IPS-15b (cell line): ENCODE results near the gene SLC19A1.
A peak's percentile ranks its signal among the peaks of the same experiment; 100 is the strongest.

Experiments
- H3K27me3 ChIP-seq: one replicate; pipeline ENCODE4 v1.6.1; 2013; ENCODE audit warnings: low read length; ENCODE audit not compliant: control insufficient read depth, insufficient read depth
- H3K36me3 ChIP-seq: one replicate; pipeline ENCODE4 v1.6.1; 2013; ENCODE audit warnings: low read length; ENCODE audit not compliant: control insufficient read depth, insufficient read depth
- H3K4me1 ChIP-seq: one replicate; pipeline ENCODE4 v1.6.1; 2013; ENCODE audit warnings: mild to moderate bottlenecking, low read length; ENCODE audit not compliant: control insufficient read depth, insufficient read depth
- H3K4me3 ChIP-seq: one replicate; pipeline ENCODE4 v1.5.1; 2013; ENCODE audit warnings: low read depth, low read length
- H3K9ac ChIP-seq: one replicate; pipeline ENCODE4 v1.6.1; 2013; ENCODE audit warnings: low read depth, mild to moderate bottlenecking, low read length
- H3K9me3 ChIP-seq: one replicate; pipeline ENCODE4 v1.6.1; 2013; ENCODE audit warnings: mild to moderate bottlenecking, low read length; ENCODE audit not compliant: control insufficient read depth, insufficient read depth

Gene SLC19A1

DNA sequence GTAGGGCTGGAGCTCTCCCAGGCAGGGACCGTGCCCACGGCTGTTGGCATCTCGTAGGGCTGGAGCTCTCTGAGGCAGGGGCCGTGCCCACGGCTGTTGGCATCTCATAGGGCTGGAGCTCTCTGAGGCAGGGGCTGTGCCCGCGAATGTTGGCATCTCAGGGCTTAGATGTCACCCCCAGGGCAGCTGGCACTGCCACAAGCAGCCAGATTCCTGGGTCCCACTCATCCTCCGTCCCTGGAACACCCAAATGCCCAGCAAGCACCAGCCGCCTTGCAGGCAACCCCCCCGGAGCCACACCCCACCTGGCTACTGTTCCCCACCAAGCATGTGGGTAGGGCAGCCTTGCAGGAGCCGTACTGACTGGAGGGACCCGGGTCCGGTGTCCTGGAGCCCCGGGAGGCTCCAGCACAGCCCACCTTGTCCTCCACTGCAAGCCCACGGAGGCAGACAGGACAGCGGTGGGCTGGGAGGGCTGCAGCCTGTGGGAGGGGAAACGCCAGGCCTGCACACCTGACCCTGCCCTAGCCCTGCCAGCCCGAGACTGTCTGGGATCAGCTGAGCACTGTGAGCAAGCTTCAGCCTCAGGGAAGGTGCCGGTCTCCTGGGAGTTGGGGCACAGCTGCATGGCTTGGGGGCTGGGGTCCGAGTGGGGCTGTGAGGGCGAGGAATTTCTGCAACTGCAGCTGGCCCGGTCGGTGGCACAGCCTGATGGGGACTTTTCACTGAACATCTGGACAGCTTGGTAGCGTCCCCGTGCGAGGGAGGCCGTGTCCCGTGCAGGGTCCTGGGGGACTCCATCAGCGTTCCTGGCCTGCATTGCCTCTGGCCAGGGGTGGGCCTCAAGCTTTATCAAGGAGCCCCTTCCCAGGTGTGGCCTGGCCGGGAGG, 83.7 kb downstream of the SLC19A1 start:
- peaks cover 9% of the 10 kb centered on the region for H3K36me3 ChIP-seq
- no peaks in the 10 kb centered on the region for H3K9me3 ChIP-seq
- H3K4me1 ChIP-seq = no peaks in the 10 kb centered on the region
- H3K4me3 ChIP-seq = no peak overlapping the region
- H3K27me3 ChIP-seq = no peaks in the 10 kb centered on the region
- H3K9ac ChIP-seq = no peak overlapping the region

DNA sequence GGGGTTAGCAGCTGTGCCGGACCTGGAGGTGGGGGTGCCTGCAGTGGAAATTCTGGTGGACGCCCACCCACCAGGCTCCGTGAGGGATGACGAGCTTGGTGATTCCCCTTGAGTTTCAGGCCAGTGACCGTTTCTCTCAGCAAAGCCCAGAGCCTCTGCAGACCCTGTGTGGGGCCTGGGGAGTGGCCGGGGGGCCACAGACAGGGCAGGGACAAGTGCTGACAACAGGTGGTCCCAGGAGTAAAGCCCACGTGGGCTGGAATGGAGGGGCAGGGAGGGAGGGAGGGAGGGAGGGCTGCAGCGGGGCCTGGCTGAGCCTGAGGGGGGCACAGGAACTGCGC, 84.4 kb downstream of the SLC19A1 start:
- Histone ChIP-seq H3K4me1 (no peaks in the 10 kb centered on the region), H3K9ac (no peak overlapping the region), H3K4me3 (no peak overlapping the region), H3K36me3 (peaks cover 9% of the 10 kb centered on the region), H3K27me3 (no peaks in the 10 kb centered on the region), H3K9me3 (no peaks in the 10 kb centered on the region)

DNA sequence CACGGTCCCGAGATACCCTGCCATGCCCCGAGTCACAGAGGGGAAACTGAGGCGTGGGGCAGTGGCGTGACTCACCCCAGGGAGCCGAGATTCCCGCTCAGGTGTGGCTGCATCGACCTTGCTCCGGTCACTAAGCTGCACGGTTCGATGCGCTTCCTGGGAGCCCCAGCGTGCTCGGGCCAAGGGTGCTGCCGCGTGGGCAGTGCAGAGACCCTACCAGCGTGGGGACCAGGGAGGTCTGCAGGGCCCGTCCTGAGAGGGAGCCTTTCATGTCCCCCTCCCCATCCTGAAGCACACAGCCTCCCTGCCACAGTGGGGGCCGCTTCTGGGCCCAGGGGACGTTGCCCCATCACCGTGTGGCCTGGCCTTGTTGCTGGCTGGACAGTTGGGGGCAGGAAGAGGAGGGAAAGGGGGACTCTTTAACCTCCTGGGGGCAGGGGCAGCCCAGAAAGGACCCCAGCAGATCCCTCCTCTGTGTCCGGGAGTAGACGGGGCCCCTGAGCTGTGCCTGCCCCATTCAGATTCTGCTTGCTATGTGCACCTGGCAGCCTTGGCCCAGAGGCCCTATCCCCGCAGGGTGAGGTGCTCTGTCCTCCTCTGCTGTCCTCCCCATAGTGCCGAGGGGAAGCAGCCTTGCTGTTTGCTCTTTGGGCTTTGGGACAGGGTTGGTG, 84.9 kb downstream of the SLC19A1 start:
- H3K36me3 ChIP-seq = peaks cover 9% of the 10 kb centered on the region
- H3K9ac ChIP-seq = no peak overlapping the region
- no peak overlapping the region for H3K4me3 ChIP-seq
- H3K4me1 ChIP-seq = no peaks in the 10 kb centered on the region
- no peaks in the 10 kb centered on the region for H3K27me3 ChIP-seq
- H3K9me3 ChIP-seq = no peaks in the 10 kb centered on the region

DNA sequence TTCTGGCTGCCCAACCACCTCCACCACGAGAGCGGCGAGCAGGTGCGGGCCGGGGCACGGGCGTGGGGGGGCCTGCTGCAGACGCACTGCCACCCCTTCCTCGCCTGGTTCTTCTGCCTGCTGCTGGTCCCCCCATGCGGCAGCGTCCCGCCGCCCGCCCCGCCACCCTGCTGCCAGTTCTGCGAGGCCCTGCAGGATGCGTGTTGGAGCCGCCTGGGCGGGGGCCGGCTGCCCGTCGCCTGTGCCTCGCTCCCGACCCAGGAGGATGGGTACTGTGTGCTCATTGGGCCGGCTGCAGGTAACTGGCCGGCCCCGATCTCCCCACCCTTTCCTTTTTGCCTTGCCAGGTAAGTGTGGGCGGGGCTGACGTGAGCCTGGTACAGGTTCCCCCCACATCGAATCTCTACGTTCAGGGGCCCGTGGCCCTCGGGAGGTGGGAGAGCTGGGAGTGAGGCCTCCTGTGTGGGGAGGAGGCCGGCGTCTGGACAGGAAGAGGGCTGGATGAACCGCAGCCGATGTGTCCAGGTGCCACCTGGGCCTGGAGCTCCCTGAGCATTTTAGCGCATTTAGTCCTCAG, 85.6 kb downstream of the SLC19A1 start:
- Histone ChIP-seq H3K4me3 (no peak overlapping the region), H3K4me1 (no peaks in the 10 kb centered on the region), H3K9me3 (no peaks in the 10 kb centered on the region), H3K36me3 (peaks cover 9% of the 10 kb centered on the region), H3K27me3 (no peaks in the 10 kb centered on the region), H3K9ac (no peak overlapping the region)

DNA sequence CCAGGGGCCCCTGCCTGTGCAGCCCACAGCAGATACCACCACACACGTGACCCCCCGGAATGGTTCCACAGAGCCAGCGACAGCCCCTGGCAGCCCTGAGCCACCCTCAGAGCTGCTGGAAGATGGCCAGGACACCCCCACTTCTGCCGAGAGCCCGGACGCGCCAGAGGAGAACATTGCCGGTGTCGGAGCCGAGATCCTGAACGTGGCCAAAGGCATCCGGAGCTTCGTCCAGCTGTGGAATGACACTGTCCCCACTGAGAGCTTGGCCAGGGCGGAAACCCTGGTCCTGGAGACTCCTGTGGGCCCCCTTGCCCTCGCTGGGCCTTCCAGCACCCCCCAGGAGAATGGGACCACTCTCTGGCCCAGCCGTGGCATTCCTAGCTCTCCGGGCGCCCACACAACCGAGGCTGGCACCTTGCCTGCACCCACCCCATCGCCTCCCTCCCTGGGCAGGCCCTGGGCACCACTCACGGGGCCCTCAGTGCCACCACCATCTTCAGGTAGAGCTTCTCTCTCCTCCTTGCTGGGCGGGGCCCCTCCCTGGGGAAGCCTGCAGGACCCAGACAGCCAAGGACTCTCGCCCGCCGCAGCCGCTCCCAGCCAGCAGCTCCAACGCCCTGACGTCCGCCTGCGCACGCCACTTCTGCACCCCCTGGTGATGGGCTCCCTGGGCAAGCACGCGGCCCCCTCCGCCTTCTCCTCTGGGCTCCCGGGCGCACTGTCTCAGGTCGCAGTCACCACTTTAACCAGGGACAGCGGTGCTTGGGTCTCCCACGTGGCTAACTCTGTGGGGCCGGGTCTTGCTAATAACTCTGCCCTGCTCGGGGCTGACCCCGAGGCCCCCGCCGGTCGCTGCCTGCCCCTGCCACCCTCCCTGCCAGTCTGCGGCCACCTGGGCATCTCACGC, 86.3 kb downstream of the SLC19A1 start:
- Histone ChIP-seq H3K4me3 (no peak overlapping the region), H3K36me3 (peaks cover 9% of the 10 kb centered on the region), H3K4me1 (no peaks in the 10 kb centered on the region), H3K9ac (no peak overlapping the region), H3K27me3 (no peaks in the 10 kb centered on the region), H3K9me3 (no peaks in the 10 kb centered on the region)

DNA sequence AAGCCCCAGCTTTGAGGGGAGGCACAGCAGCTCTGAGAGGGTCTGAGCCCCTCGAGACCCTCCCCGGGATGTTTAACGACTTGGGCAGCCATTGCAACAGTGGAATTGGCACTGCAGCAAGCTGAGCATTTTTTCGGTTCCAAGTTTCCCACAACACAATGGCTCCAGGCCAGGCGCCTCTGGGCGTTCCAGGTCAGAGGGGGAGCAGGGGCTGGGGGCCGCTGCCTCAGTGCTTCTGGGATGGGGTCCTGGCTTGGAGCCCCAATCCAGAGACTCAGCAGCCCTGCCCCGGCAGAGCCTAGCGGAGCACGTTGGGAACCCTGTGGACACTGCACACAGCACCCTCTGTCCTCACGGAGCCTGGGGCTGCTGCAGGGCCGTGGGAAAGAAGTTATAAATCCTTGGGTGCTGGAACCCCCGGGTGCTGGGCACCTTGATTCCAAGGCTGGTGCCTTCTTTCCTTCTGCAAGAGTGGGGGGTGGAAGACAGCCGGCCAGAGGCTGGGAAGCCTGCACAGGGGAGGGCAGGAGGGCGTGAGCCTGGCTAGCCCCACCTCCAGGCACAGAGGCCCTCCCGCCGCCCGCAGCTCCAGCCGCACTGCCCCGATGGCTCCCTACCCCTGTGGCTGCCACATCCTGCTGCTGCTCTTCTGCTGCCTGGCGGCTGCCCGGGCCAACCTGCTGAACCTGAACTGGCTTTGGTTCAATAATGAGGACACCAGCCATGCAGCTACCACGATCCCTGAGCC, 87.1 kb downstream of the SLC19A1 start:
- Histone ChIP-seq H3K4me1 (no peaks in the 10 kb centered on the region), H3K4me3 (no peak overlapping the region), H3K9ac (no peak overlapping the region), H3K36me3 (peaks cover 9% of the 10 kb centered on the region), H3K27me3 (no peaks in the 10 kb centered on the region), H3K9me3 (no peaks in the 10 kb centered on the region)

DNA sequence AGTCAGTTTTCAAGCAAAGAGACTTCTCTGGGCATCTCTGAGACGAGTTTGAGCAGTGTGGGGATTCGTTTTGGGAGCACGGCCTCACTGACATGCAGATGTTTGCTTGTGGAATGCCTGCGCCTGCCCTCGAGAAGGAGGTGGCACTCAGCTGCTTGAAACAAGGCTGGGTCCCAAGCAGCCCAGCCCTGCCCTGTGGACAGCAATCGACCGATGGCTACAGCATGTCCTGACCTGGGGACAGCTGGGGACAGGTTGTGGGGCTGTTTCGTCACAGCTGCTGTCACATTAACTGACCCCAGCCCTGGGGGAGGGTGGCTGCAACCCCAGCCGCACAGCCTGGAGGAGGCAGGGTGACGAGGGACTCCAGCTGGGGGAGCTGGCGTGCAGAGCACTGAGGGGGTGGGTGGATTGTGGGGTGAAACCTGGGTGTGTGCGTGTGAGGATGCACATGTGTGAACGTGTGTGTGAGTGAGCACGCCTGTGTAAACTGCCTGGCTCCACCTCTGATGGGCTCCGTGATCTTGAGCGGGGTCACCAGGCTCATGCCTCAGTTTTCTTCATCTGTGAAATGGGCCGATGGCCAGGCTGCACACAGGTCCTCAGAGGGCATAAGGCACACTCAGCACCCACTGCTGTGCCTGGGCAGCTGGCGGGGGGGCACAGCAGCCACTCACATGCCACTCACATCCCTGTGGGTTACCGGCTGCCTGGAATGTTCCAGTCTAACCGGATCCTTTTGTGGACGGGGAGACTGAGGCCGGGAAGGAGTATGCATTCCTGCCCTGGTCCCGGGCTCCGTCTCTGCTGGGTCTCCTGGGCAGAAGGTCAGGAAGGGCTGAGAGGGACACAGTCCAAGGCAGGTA, 87.9 kb downstream of the SLC19A1 start:
- peaks cover 6% of the 10 kb centered on the region for H3K36me3 ChIP-seq
- peak overlapping the region; percentile 47 for H3K9ac ChIP-seq
- no peaks in the 10 kb centered on the region for H3K9me3 ChIP-seq
- H3K27me3 ChIP-seq = no peaks in the 10 kb centered on the region
- H3K4me1 ChIP-seq = no peaks in the 10 kb centered on the region
- no peak overlapping the region for H3K4me3 ChIP-seq

DNA sequence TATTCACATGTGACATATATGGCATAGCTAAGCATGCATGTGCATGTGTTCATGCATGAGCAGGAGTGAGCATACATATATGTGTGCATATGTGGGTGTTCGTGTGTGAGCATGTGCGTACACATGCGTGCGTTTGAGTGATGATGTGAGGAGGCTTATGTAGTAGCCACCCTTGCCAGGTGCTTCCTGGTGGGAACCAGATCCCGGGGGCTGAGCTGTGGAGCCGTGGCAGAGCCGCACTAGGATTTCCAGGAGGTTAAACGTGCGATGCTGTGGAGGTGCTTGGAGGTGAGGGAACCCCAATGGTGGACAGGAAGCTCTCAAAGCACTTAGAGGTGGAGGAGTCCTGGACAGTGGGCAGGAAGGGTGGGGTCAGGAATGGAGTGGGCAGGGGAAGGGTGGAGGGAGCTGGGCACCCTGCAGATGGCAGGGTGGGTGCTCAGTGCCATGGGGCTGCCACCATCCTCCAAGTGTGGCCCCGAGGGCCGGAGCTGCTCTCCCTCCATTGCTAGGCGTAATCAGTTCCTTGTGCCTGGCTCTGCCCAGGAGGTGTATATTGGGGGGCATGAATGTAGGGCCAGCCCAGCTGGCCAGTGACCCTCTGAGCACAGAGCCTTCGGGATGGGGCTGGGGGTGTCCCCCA, 88.8 kb downstream of the SLC19A1 start:
- H3K4me3 ChIP-seq = no peak overlapping the region
- no peaks in the 10 kb centered on the region for H3K4me1 ChIP-seq
- no peaks in the 10 kb centered on the region for H3K9me3 ChIP-seq
- H3K36me3 ChIP-seq = peaks cover 7% of the 10 kb centered on the region
- no peaks in the 10 kb centered on the region for H3K27me3 ChIP-seq
- no peak overlapping the region for H3K9ac ChIP-seq

DNA sequence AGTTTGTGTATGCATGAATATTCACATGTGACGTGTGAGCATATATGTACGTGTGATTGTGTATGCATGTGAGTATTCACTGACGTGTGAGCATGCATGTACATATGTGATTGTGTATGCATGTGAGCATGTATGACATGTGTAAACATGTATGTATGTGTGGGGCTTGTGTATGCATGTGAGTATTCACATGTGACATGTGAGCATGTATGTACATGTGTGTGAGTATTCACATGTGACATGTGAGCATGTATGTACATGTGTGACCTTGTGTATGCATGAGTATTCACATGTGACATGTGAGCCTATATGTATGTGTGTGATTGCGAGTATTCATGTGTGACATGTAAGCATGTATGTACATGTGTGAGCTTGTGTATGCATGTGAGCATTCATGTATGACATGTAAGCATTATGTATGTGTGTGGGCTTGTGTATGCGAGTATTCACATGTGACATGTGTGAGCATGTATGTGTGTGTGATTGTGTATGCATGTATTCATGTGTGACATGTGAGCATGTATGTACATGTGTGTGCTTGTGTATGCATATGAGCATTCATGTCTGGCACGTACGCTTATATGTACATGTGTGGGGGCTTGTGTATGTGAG, 89.4 kb downstream of the SLC19A1 start:
- H3K4me1 ChIP-seq = no peaks in the 10 kb centered on the region
- no peaks in the 10 kb centered on the region for H3K27me3 ChIP-seq
- H3K9ac ChIP-seq = no peak overlapping the region
- peaks cover 13% of the 10 kb centered on the region for H3K36me3 ChIP-seq
- no peaks in the 10 kb centered on the region for H3K9me3 ChIP-seq
- H3K4me3 ChIP-seq = no peak overlapping the region

DNA sequence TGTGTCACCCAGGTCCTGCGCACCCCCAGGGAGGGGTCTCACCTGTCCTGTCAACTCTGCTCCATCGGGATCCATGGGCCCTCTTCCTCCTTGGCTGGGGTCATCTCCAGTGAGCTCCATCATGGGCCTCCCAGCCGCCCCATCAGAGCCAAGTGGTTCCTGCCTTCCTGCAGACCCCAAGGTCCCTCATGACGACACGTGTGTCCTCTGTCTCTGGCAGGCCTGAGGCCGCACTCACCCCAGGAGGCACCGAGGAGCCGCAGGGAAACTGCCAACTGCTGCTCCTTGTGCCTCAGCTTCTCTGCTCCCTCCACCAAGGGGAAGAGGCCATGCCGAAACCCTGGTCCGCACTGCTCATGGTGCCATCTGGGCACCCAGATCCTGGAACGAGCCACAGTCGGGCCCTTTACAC, 90.5 kb downstream of the SLC19A1 start:
- no peaks in the 10 kb centered on the region for H3K9me3 ChIP-seq
- no peaks in the 10 kb centered on the region for H3K4me1 ChIP-seq
- H3K4me3 ChIP-seq = no peak overlapping the region
- no peak overlapping the region for H3K9ac ChIP-seq
- H3K36me3 ChIP-seq = peaks cover 14% of the 10 kb centered on the region
- H3K27me3 ChIP-seq = no peaks in the 10 kb centered on the region
